RCC 7860 (cell line): ENCODE results near the gene LYPD6B.

ENCODE experiments used
- DNase-seq: peaks from one replicate; pipeline ENCODE4 v3.0.0-alpha.2; 2015; ENCODE audit warnings: low spot score
- FAIRE-seq: peaks from 2 replicates; lab custom pipeline; 2012; peaks lifted over from hg19 to GRCh38; lab: Jason Lieb, UNC

Gene LYPD6B

GRCh38 chr2:149009576-149010461 is 28.7 kb upstream of the LYPD6B start:
- FAIRE-seq, result no peak

GRCh38 chr2:149012545-149012944 is 26.0 kb upstream of the LYPD6B start:
- no peak for DNase-seq
- no peak for FAIRE-seq

More at GRCh38 chr2:149009576-149010461, 28.7 kb upstream of the LYPD6B start:
- no peak for DNase-seq

GRCh38 chr2:149015501-149015900 is 23.0 kb upstream of the LYPD6B start:
- no peak for FAIRE-seq
- DNase-seq, result no peak

- DNase-seq, result no peak
- no peak for FAIRE-seq
Measured at GRCh38 chr2:149015926-149016563, 22.5 kb upstream of the LYPD6B start.

GRCh38 chr2:149017116-149017985 is 21.1 kb upstream of the LYPD6B start:
- FAIRE-seq (no peak), DNase-seq (peak; percentile 27)

GRCh38 chr2:149018981-149019380 is 19.5 kb upstream of the LYPD6B start:
- DNase-seq, result no peak
- no peak for FAIRE-seq

- DNase-seq (no peak), FAIRE-seq (no peak)
Measured at GRCh38 chr2:149019768-149020167, 18.7 kb upstream of the LYPD6B start.

- DNase-seq, result no peak
- no peak for FAIRE-seq
Measured at GRCh38 chr2:149020432-149020851, 18.1 kb upstream of the LYPD6B start.

- no peak for FAIRE-seq
Measured at GRCh38 chr2:149021271-149021719, 17.2 kb upstream of the LYPD6B start.

GRCh38 chr2:149021761-149022160 is 16.7 kb upstream of the LYPD6B start:
- DNase-seq (no peak), FAIRE-seq (no peak)

More at GRCh38 chr2:149021271-149021719, 17.2 kb upstream of the LYPD6B start:
- DNase-seq, result no peak

- DNase-seq (no peak), FAIRE-seq (no peak)
Measured at GRCh38 chr2:149023091-149023490, 15.4 kb upstream of the LYPD6B start.

- no peak for FAIRE-seq
- DNase-seq, result no peak
Measured at GRCh38 chr2:149027590-149028250, 10.8 kb upstream of the LYPD6B start.

- DNase-seq (no peak), FAIRE-seq (no peak)
Measured at GRCh38 chr2:149028377-149028776, 10.1 kb upstream of the LYPD6B start.

GRCh38 chr2:149028891-149029290 is 9.6 kb upstream of the LYPD6B start:
- DNase-seq, result no peak
- FAIRE-seq, result no peak

- DNase-seq, result no peak
- no peak for FAIRE-seq
Measured at GRCh38 chr2:149029307-149029965, 9.1 kb upstream of the LYPD6B start.

GRCh38 chr2:149031396-149031795 is 7.1 kb upstream of the LYPD6B start:
- FAIRE-seq, result no peak

GRCh38 chr2:149033716-149034115 is 4.8 kb upstream of the LYPD6B start:
- no peak for FAIRE-seq
- no peak for DNase-seq

More at GRCh38 chr2:149031396-149031795, 7.1 kb upstream of the LYPD6B start:
- no peak for DNase-seq

- FAIRE-seq, result no peak
- no peak for DNase-seq
Measured at GRCh38 chr2:149034406-149034805, 4.1 kb upstream of the LYPD6B start.

GRCh38 chr2:149036507-149037293 is 1.8 kb upstream of the LYPD6B start:
- DNase-seq (no peak), FAIRE-seq (no peak)
